Measurements from ENCODE around the gene DHRS12. TPM values are rescaled to one million over a fixed set of nuclear protein-coding genes. Genes with fewer than 3 reads are reported as not detected.

DHRS12 gene
- total RNA-seq, 1 experiment from 2014 or later = 6.9 TPM

DNA sequence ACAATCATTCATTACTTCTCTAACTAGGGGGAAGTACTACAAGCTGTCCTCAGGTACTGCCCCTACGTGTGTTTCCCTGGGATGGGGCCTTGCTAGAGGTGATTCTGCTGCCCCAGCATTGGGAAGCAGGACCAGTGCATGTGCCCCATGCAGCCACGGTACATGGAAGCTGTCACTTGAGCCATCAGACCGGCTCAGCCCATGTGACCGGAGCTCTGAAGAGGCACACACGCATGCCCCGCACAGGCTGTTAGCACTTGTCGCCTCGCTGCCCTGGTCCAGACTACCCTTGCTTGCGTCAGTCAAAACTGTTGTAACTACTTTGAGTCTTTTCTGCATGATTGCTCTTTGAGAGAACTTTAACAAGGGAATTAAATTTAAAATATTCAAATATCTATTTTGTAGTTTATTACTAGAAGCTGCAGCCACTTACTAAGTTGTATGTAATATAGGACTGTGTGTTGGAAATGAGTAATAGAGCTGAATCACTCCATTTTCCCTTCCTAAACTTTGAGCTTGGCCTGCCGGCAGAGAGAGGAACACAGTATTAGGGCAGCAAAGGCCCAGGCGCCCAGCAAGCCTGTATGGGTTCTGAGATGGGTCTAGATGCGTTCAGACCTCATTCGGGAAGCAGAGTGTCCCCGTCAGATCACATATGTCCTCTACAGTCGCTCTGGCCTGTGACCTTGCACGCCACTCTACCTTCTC, 42.2 kb downstream of the DHRS12 start:
- no peak overlapping the region for H2AFZ ChIP-seq
- POLR2A ChIA-PET (ENCODE audit: unreplicated experiment) = no interaction called here
- H3K4me1 ChIP-seq (replicated peaks; ENCODE audit: insufficient read depth) = no peaks in the 10 kb centered on the region
- H4K20me1 ChIP-seq (ENCODE audit: insufficient read depth) = no peaks in the 10 kb centered on the region
- no peak for DNase-seq
- H3K4me2 ChIP-seq = no peak overlapping the region
- no peaks in the 10 kb centered on the region; the same call in 1 of the 2 replicates for H3K9me2 ChIP-seq (ENCODE audit: insufficient read depth)
- no peaks in the 10 kb centered on the region for H3K9me3 ChIP-seq (ENCODE audit: insufficient read depth, low read depth)
- H3K27me3 ChIP-seq (ENCODE audit: insufficient read depth, low read depth) = no peaks in the 10 kb centered on the region
- no peak overlapping the region for H3K4me3 ChIP-seq
- peaks cover 5% of the 10 kb centered on the region; the same call in 1 of the 2 replicates for H3K36me3 ChIP-seq (ENCODE audit: low read depth)
- no peak for TF ChIP-seq EZH2 (IDR thresholded peaks at IDR 0.05; ENCODE audit: low read depth)
- TF ChIP-seq, protein P1, sequence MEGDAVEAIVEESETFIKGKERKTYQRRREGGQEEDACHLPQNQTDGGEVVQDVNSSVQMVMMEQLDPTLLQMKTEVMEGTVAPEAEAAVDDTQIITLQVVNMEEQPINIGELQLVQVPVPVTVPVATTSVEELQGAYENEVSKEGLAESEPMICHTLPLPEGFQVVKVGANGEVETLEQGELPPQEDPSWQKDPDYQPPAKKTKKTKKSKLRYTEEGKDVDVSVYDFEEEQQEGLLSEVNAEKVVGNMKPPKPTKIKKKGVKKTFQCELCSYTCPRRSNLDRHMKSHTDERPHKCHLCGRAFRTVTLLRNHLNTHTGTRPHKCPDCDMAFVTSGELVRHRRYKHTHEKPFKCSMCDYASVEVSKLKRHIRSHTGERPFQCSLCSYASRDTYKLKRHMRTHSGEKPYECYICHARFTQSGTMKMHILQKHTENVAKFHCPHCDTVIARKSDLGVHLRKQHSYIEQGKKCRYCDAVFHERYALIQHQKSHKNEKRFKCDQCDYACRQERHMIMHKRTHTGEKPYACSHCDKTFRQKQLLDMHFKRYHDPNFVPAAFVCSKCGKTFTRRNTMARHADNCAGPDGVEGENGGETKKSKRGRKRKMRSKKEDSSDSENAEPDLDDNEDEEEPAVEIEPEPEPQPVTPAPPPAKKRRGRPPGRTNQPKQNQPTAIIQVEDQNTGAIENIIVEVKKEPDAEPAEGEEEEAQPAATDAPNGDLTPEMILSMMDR (conservative IDR thresholded peaks at IDR 0.05) = no peak
- no TSS peak for BruUV-seq (replicated peaks)
- CTCF ChIA-PET = no interaction called here
- H3F3A ChIP-seq (ENCODE audit: insufficient read depth, low read depth) = no peaks in the 10 kb centered on the region
- intact Hi-C loops (cut with micrococcal nuclease; ENCODE audit: unreplicated experiment) = no loop called here
- H3K27ac ChIP-seq = no peak overlapping the region
- no peaks in the 10 kb centered on the region for H3K79me2 ChIP-seq (ENCODE audit: low read depth)

DNA sequence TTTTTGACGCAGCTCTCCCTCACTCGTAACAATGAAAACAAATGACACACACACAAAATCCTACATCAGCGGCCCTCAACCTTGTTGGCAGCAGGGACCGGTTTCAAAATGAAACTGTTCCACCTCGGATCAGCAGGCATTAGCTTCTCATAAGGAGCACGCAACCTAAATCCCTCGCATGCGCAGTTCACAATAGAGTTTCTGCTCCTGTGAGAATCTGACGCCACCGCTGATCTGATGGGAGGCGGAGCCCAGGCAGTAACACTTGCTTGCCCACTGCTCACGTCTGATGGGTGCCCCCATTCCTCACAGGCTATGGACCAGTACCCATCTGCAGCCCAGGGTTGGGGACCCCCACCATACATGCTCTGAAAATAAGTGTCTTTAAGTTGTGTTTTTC, 43.4 kb downstream of the DHRS12 start:
- Histone ChIP-seq H3K27me3 (ENCODE audit: insufficient read depth, low read depth) (no peaks in the 10 kb centered on the region), H3F3A (ENCODE audit: insufficient read depth, low read depth) (no peaks in the 10 kb centered on the region), H3K4me2 (no peak overlapping the region), H3K79me2 (ENCODE audit: low read depth) (no peaks in the 10 kb centered on the region), H2AFZ (no peak overlapping the region), H4K20me1 (ENCODE audit: insufficient read depth) (no peaks in the 10 kb centered on the region), H3K9me2 (ENCODE audit: insufficient read depth) (no peaks in the 10 kb centered on the region), H3K4me3 (no peak overlapping the region), H3K36me3 (ENCODE audit: low read depth) (peaks cover 5% of the 10 kb centered on the region; the same call in 1 of the 2 replicates), H3K9me3 (ENCODE audit: insufficient read depth, low read depth) (no peaks in the 10 kb centered on the region), H3K27ac (no peak overlapping the region), H3K4me1 (replicated peaks; ENCODE audit: insufficient read depth) (no peaks in the 10 kb centered on the region)
- DNase-seq = no peak
- intact Hi-C loops (cut with micrococcal nuclease; ENCODE audit: unreplicated experiment) = no loop called here
- TF ChIP-seq, protein P1 (conservative IDR thresholded peaks at IDR 0.05) = no peak
- no peak for TF ChIP-seq EZH2 (IDR thresholded peaks at IDR 0.05; ENCODE audit: low read depth)
- ChIA-PET CTCF (interaction anchor here (0.6 kb wide), 1 partner anchor 19 kb away, joined by 5 read pairs; no protein-coding TSS in a partner anchor), POLR2A (ENCODE audit: unreplicated experiment) (no interaction called here)
- BruUV-seq (replicated peaks) = no TSS peak

DNA sequence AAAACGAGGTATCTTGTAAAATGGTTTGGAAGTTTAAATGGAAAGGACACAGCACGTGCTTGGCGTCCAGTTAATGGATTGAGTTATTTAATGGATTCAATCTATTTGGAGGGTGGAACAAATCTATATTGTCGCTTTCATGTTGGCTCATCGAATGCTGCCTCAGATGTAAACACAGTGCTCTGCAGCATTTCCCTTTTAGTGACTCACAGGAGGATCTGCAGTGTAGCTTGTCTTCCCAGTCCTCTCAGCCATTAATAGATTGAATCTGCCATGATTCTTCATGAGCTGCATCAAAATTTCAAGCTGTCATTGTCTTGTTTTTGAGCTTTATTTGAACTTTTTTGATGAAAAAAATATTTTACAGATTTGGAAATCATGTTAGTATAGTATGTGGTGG, 44.7 kb downstream of the DHRS12 start:
- no peaks in the 10 kb centered on the region for H3K27me3 ChIP-seq (ENCODE audit: insufficient read depth, low read depth)
- CTCF ChIA-PET = no interaction called here
- no peaks in the 10 kb centered on the region for H3K4me1 ChIP-seq (replicated peaks; ENCODE audit: insufficient read depth)
- H3K4me3 ChIP-seq = no peak overlapping the region
- no peaks in the 10 kb centered on the region for H3F3A ChIP-seq (ENCODE audit: insufficient read depth, low read depth)
- no peaks in the 10 kb centered on the region for H3K79me2 ChIP-seq (ENCODE audit: low read depth)
- H3K9me3 ChIP-seq (ENCODE audit: insufficient read depth, low read depth) = no peaks in the 10 kb centered on the region
- H3K36me3 ChIP-seq (ENCODE audit: low read depth) = peaks cover 5% of the 10 kb centered on the region; the same call in 1 of the 2 replicates
- H4K20me1 ChIP-seq (ENCODE audit: insufficient read depth) = no peaks in the 10 kb centered on the region
- no peak for TF ChIP-seq EZH2 (IDR thresholded peaks at IDR 0.05; ENCODE audit: low read depth)
- TF ChIP-seq, protein P1 (conservative IDR thresholded peaks at IDR 0.05) = no peak
- intact Hi-C loops (cut with micrococcal nuclease; ENCODE audit: unreplicated experiment) = no loop called here
- no peaks in the 10 kb centered on the region for H3K9me2 ChIP-seq (ENCODE audit: insufficient read depth)
- POLR2A ChIA-PET (ENCODE audit: unreplicated experiment) = no interaction called here
- H2AFZ ChIP-seq = no peak overlapping the region
- DNase-seq = no peak
- H3K27ac ChIP-seq = no peak overlapping the region
- no TSS peak for BruUV-seq (replicated peaks)
- H3K4me2 ChIP-seq = no peak overlapping the region

Measured in PC-9 (cell line).